GM13977 (cell line): Measurements from ENCODE around the gene INTS1.

Experiments used
- DNase-seq: peaks from one replicate; pipeline ENCODE4 v3.0.0; 2012; ENCODE audit warnings: low spot score
- in situ Hi-C: fragments of 300-500 bp; cut with MboI; formaldehyde crosslinking; loops from one replicate; pipeline ENCODE4 v1.12.0; 2022; ENCODE audit warnings: low sequenced_read_pairs, low pct_unique_long_range_greater_than_20kb, mixed read lengths, inconsistent platforms; ENCODE audit not compliant: unreplicated experiment
- TF ChIP-seq, protein P1 (sequence below): IDR thresholded peaks from 2 replicates; pipeline ENCODE4 v1.5.1; 2012; ENCODE audit warnings: mild to moderate bottlenecking, control low read depth; ENCODE audit not compliant: insufficient read depth; ENCODE audit errors: extremely low read depth, missing control alignments

INTS1 gene

GRCh38 chr7:1537535-1538412, 33.6 kb upstream of the INTS1 start:
- TF ChIP-seq, protein P1, sequence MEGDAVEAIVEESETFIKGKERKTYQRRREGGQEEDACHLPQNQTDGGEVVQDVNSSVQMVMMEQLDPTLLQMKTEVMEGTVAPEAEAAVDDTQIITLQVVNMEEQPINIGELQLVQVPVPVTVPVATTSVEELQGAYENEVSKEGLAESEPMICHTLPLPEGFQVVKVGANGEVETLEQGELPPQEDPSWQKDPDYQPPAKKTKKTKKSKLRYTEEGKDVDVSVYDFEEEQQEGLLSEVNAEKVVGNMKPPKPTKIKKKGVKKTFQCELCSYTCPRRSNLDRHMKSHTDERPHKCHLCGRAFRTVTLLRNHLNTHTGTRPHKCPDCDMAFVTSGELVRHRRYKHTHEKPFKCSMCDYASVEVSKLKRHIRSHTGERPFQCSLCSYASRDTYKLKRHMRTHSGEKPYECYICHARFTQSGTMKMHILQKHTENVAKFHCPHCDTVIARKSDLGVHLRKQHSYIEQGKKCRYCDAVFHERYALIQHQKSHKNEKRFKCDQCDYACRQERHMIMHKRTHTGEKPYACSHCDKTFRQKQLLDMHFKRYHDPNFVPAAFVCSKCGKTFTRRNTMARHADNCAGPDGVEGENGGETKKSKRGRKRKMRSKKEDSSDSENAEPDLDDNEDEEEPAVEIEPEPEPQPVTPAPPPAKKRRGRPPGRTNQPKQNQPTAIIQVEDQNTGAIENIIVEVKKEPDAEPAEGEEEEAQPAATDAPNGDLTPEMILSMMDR: no peak
- in situ Hi-C loops: no loop called here
- DNase-seq: no peak

- in situ Hi-C loops: no loop called here
- DNase-seq: no peak
Measured at GRCh38 chr7:1536743-1537534, 32.8 kb upstream of the INTS1 start.

DNA sequence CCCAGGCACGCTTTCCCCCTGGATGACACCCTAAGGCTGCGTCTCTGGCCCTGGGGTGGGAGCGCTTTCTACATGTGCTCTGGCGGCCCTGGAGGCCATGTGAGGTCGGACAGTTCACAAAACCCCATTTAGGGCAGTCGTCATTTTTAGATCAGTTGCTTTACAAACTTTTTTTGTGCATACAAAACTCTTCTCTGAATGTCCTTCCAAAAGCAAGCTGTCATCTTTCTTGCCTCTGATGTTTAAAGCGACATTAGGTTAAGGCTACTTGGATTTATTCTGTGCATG, 32.2 kb upstream of the INTS1 start:
- DNase-seq: no peak
- TF ChIP-seq, protein P1: no peak
- in situ Hi-C loops: no loop called here

More at GRCh38 chr7:1536743-1537534, 32.8 kb upstream of the INTS1 start:
- TF ChIP-seq, protein P1: no peak

GRCh38 chr7:1535701-1536454, 31.7 kb upstream of the INTS1 start:
- DNase-seq: no peak

GRCh38 chr7:1535100-1535458, 30.9 kb upstream of the INTS1 start:
- in situ Hi-C loops: no loop called here
- no peak for DNase-seq
- TF ChIP-seq, protein P1: no peak

More at GRCh38 chr7:1535701-1536454, 31.7 kb upstream of the INTS1 start:
- TF ChIP-seq, protein P1: no peak
- in situ Hi-C loops: no loop called here

- in situ Hi-C loops: no loop called here
- no peak for DNase-seq
- TF ChIP-seq, protein P1: no peak
Measured at GRCh38 chr7:1534330-1535099, 30.3 kb upstream of the INTS1 start.
